ENCODE data around the gene DNAJC12.

- TF ChIP-seq ISL1 (CRISPR knock-in tag; IDR thresholded peaks at IDR 0.05): no peak
- TF ChIP-seq PATZ1 (CRISPR knock-in tag; IDR thresholded peaks at IDR 0.05; ENCODE audit: borderline replicate concordance): peak; percentile 71; the same call in 1 of the 2 replicates
- no peak for TF ChIP-seq ARNTL (CRISPR knock-in tag; IDR thresholded peaks at IDR 0.05; ENCODE audit: borderline replicate concordance, low read depth)
- no peak for TF ChIP-seq RARB (CRISPR knock-in tag; IDR thresholded peaks at IDR 0.05)
- TF ChIP-seq ZFP3 (CRISPR knock-in tag; IDR thresholded peaks at IDR 0.05): 0 out of 2 replicates have a peak, but pooled peaks have one; percentile 31
- no peak for TF ChIP-seq ZFP30 (CRISPR knock-in tag; IDR thresholded peaks at IDR 0.05)
- TF ChIP-seq TSHZ2 (CRISPR knock-in tag; IDR thresholded peaks at IDR 0.05): no peak
- TF ChIP-seq GLIS3 (CRISPR knock-in tag; IDR thresholded peaks at IDR 0.05): no peak
- TF ChIP-seq, protein P1, sequence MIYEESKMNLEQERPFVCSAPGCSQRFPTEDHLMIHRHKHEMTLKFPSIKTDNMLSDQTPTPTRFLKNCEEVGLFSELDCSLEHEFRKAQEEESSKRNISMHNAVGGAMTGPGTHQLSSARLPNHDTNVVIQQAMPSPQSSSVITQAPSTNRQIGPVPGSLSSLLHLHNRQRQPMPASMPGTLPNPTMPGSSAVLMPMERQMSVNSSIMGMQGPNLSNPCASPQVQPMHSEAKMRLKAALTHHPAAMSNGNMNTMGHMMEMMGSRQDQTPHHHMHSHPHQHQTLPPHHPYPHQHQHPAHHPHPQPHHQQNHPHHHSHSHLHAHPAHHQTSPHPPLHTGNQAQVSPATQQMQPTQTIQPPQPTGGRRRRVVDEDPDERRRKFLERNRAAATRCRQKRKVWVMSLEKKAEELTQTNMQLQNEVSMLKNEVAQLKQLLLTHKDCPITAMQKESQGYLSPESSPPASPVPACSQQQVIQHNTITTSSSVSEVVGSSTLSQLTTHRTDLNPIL (CRISPR knock-in tag; IDR thresholded peaks at IDR 0.05; ENCODE audit: low read depth): no peak
- 0 out of 2 replicates have a peak, but pooled peaks have one; percentile 38 for TF ChIP-seq ZNF70 (CRISPR knock-in tag; IDR thresholded peaks at IDR 0.05)
Measured at GRCh38 chr10:67884313-67884841, 46.4 kb upstream of the DNAJC12 start, which contains the start of gene SIRT1.

Measured in SK-N-SH treated with all-trans-retinoic acid at 6 μM for 48 hours (cell line).